Neural cell (in vitro differentiated cells): ENCODE data around the gene KCND2. TPM values are rescaled to one million over a fixed set of nuclear protein-coding genes. Genes with fewer than 3 reads are reported as not detected.

Experiments used
- H2AFZ ChIP-seq: fragments of 200-600, 300-800 bp; sonication (generic), shearing (Covaris generic); 2 replicates; pipeline ENCODE4 v1.6.0; 2014; ENCODE audit warnings: low read depth, mild to moderate bottlenecking, antibody characterized with exemption, low read length, moderate library complexity
- H3F3A ChIP-seq: fragments of 200-600 bp; shearing (Covaris generic); 2 replicates; pipeline ENCODE4 v1.6.1; 2016; ENCODE audit warnings: mild to moderate bottlenecking, moderate library complexity, mixed read lengths, antibody characterized with exemption, low read length; ENCODE audit not compliant: insufficient read depth, poor library complexity, severe bottlenecking
- H3K27ac ChIP-seq: fragments of 200-600, 300-800 bp; sonication (generic), shearing (Covaris generic); 2 replicates; pipeline ENCODE4 v1.5.1; 2014; ENCODE audit warnings: mild to moderate bottlenecking, low read length, moderate library complexity
- H3K27me3 ChIP-seq: fragments of 300-800, 200-600 bp; sonication (generic), shearing (Covaris generic); 2 replicates; pipeline ENCODE4 v1.6.0; 2014; ENCODE audit warnings: mild to moderate bottlenecking, low read depth, low read length, moderate library complexity; ENCODE audit not compliant: insufficient read depth
- H3K36me3 ChIP-seq: fragments of 300-800, 200-600 bp; sonication (generic), shearing (Covaris generic); 2 replicates; pipeline ENCODE4 v1.5.1; 2014; ENCODE audit warnings: mild to moderate bottlenecking, antibody characterized with exemption, low read length, moderate library complexity; ENCODE audit not compliant: insufficient read depth
- H3K4me2 ChIP-seq: fragments of 300-800, 200-600 bp; sonication (generic), shearing (Covaris generic); 2 replicates; pipeline ENCODE4 v1.6.0; 2014; ENCODE audit warnings: mild to moderate bottlenecking, low read length
- H3K4me3 ChIP-seq: fragments of 300-800, 200-600 bp; sonication (generic), shearing (Covaris generic); 2 replicates; pipeline ENCODE4 v1.5.1; 2014; ENCODE audit warnings: mild to moderate bottlenecking, low read length, moderate library complexity
- H3K79me2 ChIP-seq: fragments of 200-600 bp; shearing (Covaris generic); replicated peaks from 2 replicates; pipeline ENCODE4 v1.6.0; 2014; ENCODE audit warnings: mild to moderate bottlenecking, low read length, moderate library complexity; ENCODE audit not compliant: insufficient read depth
- H3K9ac ChIP-seq: fragments of 300-800, 200-600 bp; sonication (generic), shearing (Covaris generic); 2 replicates; pipeline ENCODE4 v1.6.1; 2016; ENCODE audit warnings: mild to moderate bottlenecking, low read length, mixed read lengths
- H3K9me2 ChIP-seq: fragments of 200-600 bp; shearing (Covaris generic); 2 replicates; pipeline ENCODE4 v1.6.1; 2016; ENCODE audit warnings: mild to moderate bottlenecking, low read length, mixed read lengths; ENCODE audit not compliant: insufficient read depth
- H3K9me3 ChIP-seq: fragments of 200-600, 300-800 bp; sonication (generic), shearing (Covaris generic); 2 replicates; pipeline ENCODE4 v1.6.1; 2016; ENCODE audit warnings: mild to moderate bottlenecking, mixed run types, low read length, moderate library complexity, mixed read lengths
- H4K20me1 ChIP-seq: fragments of 200-600 bp; shearing (Covaris generic); 2 replicates; pipeline ENCODE4 v1.6.1; 2016; ENCODE audit warnings: mild to moderate bottlenecking, mixed run types; ENCODE audit not compliant: insufficient read depth
- EP300 ChIP-seq: fragments of 450-650 bp; conservative IDR thresholded peaks from 2 replicates; pipeline ENCODE4 v1.6.1; 2014; ENCODE audit warnings: antibody characterized with exemption, mild to moderate bottlenecking, moderate library complexity; ENCODE audit not compliant: poor library complexity, severe bottlenecking
- EZH2 ChIP-seq: fragments of 200-600, 300-800 bp; shearing (Covaris generic), sonication (generic); IDR thresholded peaks from 2 replicates; pipeline ENCODE4 v1.6.1; 2014; ENCODE audit warnings: antibody characterized with exemption, low read length, borderline replicate concordance, mild to moderate bottlenecking; ENCODE audit not compliant: insufficient read depth, poor library complexity, severe bottlenecking
- MXI1 ChIP-seq: fragments of 450-650 bp; conservative IDR thresholded peaks from 2 replicates; pipeline ENCODE4 v1.6.1; 2014; ENCODE audit warnings: antibody characterized with exemption, mild to moderate bottlenecking; ENCODE audit not compliant: poor library complexity, severe bottlenecking
- POLR2AphosphoS5 ChIP-seq: IDR thresholded peaks from 2 replicates; pipeline ENCODE4 v1.6.1; 2012
- RAD21 ChIP-seq: fragments of 450-650 bp; conservative IDR thresholded peaks from 2 replicates; pipeline ENCODE4 v1.6.1; 2014; ENCODE audit warnings: antibody characterized with exemption, mild to moderate bottlenecking, moderate library complexity
- SMC3 ChIP-seq: fragments of 450-650 bp; conservative IDR thresholded peaks from 2 replicates; pipeline ENCODE4 v1.6.1; 2014; ENCODE audit warnings: antibody characterized with exemption, mild to moderate bottlenecking, moderate library complexity; ENCODE audit not compliant: poor library complexity
- TAF1 ChIP-seq: IDR thresholded peaks from 2 replicates; pipeline ENCODE4 v1.6.1; 2012; ENCODE audit warnings: low read depth
- polyA plus RNA-seq: library from polyadenylated mRNA; depleted of rRNA; stranded (reverse); fragments of >200 nt; gene quantifications from 2 replicates; pipeline ENCODE4 v1.2.3, GENCODE V29; 2014
- TF ChIP-seq, protein P1 (sequence below): fragments of 450-650 bp; IDR thresholded peaks from 2 replicates; pipeline ENCODE4 v1.5.1; 2014; ENCODE audit warnings: antibody characterized with exemption, mild to moderate bottlenecking, moderate library complexity; ENCODE audit not compliant: poor library complexity, severe bottlenecking
- TF ChIP-seq, protein P2 (sequence below): IDR thresholded peaks from 2 replicates; pipeline ENCODE4 v1.6.1; 2012; ENCODE audit warnings: borderline replicate concordance

KCND2 gene
- polyA plus RNA-seq, 1 donor from 2014 or later: 11.0 TPM

DNA sequence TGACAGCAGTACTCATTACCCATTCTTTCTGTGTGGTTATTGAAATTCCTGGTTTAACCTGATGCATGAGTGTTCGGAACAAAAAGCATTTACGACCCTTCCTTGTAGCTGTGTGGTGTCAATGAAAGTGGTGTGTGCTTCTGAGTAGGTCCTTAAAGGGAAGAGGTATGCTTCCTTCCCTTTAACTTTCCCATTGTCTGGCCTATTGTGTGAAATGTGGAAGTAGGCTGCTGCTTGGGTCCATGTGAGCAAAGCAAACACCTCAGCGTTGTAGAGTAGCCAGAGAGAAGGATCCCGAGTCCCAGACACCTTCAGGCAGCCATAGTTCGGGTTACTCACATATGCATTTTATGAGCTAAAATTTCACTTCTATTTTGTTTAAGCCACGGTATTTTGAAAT, 510.3 kb downstream of the KCND2 start:
- no peak overlapping the region for H3K9ac ChIP-seq

DNA sequence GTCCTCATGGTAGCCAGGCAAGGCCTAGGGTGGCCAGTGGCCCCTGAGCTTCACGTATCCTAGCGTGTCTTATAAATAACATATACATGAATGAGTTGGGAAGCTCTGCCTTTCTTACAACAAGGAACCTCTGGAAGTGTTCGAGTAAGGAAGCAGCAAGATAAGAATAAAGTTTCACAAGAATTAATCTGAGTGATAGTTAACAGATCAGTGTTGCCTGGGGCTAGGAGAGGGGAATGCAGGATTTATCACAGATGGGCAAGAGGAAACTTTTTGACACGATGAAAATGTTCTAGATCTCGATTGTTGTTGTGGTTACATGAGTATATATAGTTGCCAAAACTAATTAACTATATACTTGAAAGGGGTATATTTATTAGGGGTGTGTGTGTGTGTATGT, 510.7 kb downstream of the KCND2 start:
- Histone ChIP-seq H3K9ac (no peak overlapping the region), H4K20me1 (no peaks in the 10 kb centered on the region), H3K4me3 (no peak overlapping the region), H3K79me2 (no peaks in the 10 kb centered on the region), H2AFZ (no peak overlapping the region), H3K4me2 (no peak overlapping the region), H3K9me3 (no peaks in the 10 kb centered on the region), H3K27ac (no peak overlapping the region), H3K9me2 (no peaks in the 10 kb centered on the region), H3K36me3 (no peaks in the 10 kb centered on the region), H3K27me3 (no peaks in the 10 kb centered on the region), H3F3A (no peaks in the 10 kb centered on the region)
- TF ChIP-seq RAD21 (no peak), EZH2 (no peak), TAF1 (no peak), SMC3 (no peak), EP300 (no peak), MXI1 (no peak), POLR2AphosphoS5 (no peak)
- TF ChIP-seq, protein P1, sequence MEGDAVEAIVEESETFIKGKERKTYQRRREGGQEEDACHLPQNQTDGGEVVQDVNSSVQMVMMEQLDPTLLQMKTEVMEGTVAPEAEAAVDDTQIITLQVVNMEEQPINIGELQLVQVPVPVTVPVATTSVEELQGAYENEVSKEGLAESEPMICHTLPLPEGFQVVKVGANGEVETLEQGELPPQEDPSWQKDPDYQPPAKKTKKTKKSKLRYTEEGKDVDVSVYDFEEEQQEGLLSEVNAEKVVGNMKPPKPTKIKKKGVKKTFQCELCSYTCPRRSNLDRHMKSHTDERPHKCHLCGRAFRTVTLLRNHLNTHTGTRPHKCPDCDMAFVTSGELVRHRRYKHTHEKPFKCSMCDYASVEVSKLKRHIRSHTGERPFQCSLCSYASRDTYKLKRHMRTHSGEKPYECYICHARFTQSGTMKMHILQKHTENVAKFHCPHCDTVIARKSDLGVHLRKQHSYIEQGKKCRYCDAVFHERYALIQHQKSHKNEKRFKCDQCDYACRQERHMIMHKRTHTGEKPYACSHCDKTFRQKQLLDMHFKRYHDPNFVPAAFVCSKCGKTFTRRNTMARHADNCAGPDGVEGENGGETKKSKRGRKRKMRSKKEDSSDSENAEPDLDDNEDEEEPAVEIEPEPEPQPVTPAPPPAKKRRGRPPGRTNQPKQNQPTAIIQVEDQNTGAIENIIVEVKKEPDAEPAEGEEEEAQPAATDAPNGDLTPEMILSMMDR: no peak
- TF ChIP-seq, protein P2, sequence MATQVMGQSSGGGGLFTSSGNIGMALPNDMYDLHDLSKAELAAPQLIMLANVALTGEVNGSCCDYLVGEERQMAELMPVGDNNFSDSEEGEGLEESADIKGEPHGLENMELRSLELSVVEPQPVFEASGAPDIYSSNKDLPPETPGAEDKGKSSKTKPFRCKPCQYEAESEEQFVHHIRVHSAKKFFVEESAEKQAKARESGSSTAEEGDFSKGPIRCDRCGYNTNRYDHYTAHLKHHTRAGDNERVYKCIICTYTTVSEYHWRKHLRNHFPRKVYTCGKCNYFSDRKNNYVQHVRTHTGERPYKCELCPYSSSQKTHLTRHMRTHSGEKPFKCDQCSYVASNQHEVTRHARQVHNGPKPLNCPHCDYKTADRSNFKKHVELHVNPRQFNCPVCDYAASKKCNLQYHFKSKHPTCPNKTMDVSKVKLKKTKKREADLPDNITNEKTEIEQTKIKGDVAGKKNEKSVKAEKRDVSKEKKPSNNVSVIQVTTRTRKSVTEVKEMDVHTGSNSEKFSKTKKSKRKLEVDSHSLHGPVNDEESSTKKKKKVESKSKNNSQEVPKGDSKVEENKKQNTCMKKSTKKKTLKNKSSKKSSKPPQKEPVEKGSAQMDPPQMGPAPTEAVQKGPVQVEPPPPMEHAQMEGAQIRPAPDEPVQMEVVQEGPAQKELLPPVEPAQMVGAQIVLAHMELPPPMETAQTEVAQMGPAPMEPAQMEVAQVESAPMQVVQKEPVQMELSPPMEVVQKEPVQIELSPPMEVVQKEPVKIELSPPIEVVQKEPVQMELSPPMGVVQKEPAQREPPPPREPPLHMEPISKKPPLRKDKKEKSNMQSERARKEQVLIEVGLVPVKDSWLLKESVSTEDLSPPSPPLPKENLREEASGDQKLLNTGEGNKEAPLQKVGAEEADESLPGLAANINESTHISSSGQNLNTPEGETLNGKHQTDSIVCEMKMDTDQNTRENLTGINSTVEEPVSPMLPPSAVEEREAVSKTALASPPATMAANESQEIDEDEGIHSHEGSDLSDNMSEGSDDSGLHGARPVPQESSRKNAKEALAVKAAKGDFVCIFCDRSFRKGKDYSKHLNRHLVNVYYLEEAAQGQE: no peak

More for the DNA sequence above, 510.3 kb downstream of the KCND2 start:
- Histone ChIP-seq H4K20me1 (no peaks in the 10 kb centered on the region), H3K9me2 (no peaks in the 10 kb centered on the region), H3K36me3 (no peaks in the 10 kb centered on the region), H2AFZ (no peak overlapping the region), H3K79me2 (no peaks in the 10 kb centered on the region), H3K4me2 (no peak overlapping the region), H3K27me3 (no peaks in the 10 kb centered on the region), H3F3A (no peaks in the 10 kb centered on the region), H3K27ac (no peak overlapping the region), H3K9me3 (no peaks in the 10 kb centered on the region), H3K4me3 (no peak overlapping the region)
- TF ChIP-seq SMC3 (no peak), MXI1 (no peak), EZH2 (no peak), EP300 (no peak), TAF1 (no peak), RAD21 (no peak), POLR2AphosphoS5 (no peak)
- TF ChIP-seq, protein P2: no peak
- TF ChIP-seq, protein P1: no peak
